Neural crest cell (in vitro differentiated cells): ENCODE data around the gene ZFX. TPM values are rescaled to one million over a fixed set of nuclear protein-coding genes. Genes with fewer than 3 reads are reported as not detected.

Experiments used
- DNase-seq: peaks from one replicate; pipeline ENCODE4 v3.0.0; 2021; ENCODE audit warnings: low read depth, mixed read lengths, low spot score
- H3K27ac Mint-ChIP-seq: one replicate; pipeline ENCODE4 v1.8.0; 2021; ENCODE audit warnings: mild to moderate bottlenecking, mixed read lengths; ENCODE audit not compliant: unreplicated experiment
- H3K27me3 Mint-ChIP-seq: 2 replicates; pipeline ENCODE4 v1.8.0; 2021; ENCODE audit warnings: low read depth, mild to moderate bottlenecking, mixed read lengths
- H3K36me3 Mint-ChIP-seq: 2 replicates; pipeline ENCODE4 v1.8.0; 2021; ENCODE audit warnings: low read depth, mild to moderate bottlenecking, mixed read lengths
- H3K4me1 Mint-ChIP-seq: 2 replicates; pipeline ENCODE4 v1.8.0; 2021; ENCODE audit warnings: mixed read lengths
- H3K4me3 Mint-ChIP-seq: one replicate; pipeline ENCODE4 v1.8.0; 2021; ENCODE audit warnings: mild to moderate bottlenecking, mixed read lengths
- H3K9me3 Mint-ChIP-seq: 2 replicates; pipeline ENCODE4 v1.8.0; 2021; ENCODE audit warnings: mixed read lengths
- CTCF ChIP-seq: fragments of 200-600 bp; sonication (generic); conservative IDR thresholded peaks from 2 replicates; pipeline ENCODE4 v1.5.0; 2021; ENCODE audit warnings: antibody characterized with exemption, mild to moderate bottlenecking
- total RNA-seq: library from RNA; stranded (reverse); gene quantifications from 2 replicates; pipeline ENCODE4 v1.2.1, GENCODE V29; 2021

Gene ZFX
- total RNA-seq, 1 donor from 2014 or later, result 83.6 TPM

GRCh38 chrX:24202465-24203031, 53.0 kb downstream of the ZFX start:
- Mint-ChIP-seq H3K4me1 (peaks cover 26% of the 10 kb centered on the region), H3K27me3 (no peaks in the 10 kb centered on the region), H3K9me3 (no peaks in the 10 kb centered on the region), H3K36me3 (peaks cover 13% of the 10 kb centered on the region), H3K4me3 (no peak overlapping the region), H3K27ac (no peak overlapping the region)
- DNase-seq, result no peak
- no peak for TF ChIP-seq CTCF

DNA sequence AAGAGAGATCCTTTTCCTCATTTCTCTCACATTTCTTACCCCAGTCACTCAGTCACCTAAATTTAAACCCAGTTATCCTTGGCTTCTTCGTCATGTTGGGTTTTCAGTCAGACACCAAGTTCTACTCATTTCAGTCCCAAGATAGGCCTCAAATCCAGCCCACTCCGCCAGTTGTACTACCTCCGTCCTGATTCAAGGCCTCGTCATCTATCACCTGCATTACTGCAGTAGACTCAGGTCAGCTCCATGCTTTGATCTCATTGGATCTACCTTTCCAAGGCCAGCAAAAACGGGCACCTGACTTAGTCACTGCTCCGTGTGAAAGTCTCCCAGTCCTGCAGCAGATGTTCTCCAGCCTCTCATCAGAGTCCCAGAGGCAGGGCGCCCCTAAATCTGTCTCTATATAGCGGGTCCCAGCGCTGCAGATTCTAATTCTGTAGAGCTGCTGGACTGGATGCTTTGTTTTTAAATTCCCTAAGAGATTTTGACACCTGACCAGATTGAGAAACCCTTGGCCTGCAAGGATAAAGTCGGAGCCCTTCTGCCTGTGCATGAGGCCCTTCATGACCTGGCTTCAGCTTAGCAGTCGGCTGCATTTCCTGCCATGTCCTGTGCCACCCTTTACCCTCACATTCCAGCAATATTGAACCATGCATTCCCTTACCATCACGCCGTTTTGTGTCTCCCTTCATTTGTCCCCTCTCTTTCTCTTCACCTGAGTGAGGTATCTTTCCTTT, 53.7 kb downstream of the ZFX start:
- H3K27me3 Mint-ChIP-seq, result no peaks in the 10 kb centered on the region
- no peaks in the 10 kb centered on the region for H3K9me3 Mint-ChIP-seq
- peak overlapping the region; percentile 4 for H3K27ac Mint-ChIP-seq
- no peak overlapping the region for H3K4me3 Mint-ChIP-seq
- TF ChIP-seq CTCF, result no peak
- H3K4me1 Mint-ChIP-seq, result peaks cover 26% of the 10 kb centered on the region
- peaks cover 15% of the 10 kb centered on the region for H3K36me3 Mint-ChIP-seq
- DNase-seq, result no peak

DNA sequence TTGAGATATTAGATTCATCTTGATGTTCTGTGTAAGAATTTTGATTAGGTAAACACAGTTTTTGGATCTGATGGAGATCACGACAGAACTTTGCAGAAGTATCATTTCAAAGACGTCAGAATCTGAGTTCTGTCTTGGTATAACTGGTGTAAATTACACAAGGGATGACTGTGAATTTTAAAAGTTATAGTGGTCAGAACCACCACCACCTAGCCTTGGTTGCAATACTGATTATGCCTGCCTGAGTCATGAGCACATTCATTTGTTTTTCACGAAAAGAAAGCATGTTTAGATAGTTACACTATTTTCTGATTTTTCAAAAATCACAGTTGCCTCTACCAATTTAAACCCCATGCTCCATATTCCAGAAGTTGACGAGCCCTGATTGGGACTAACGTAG, 54.8 kb downstream of the ZFX start:
- peaks cover 10% of the 10 kb centered on the region for H3K36me3 Mint-ChIP-seq
- DNase-seq, result no peak
- no peak overlapping the region for H3K27ac Mint-ChIP-seq
- H3K27me3 Mint-ChIP-seq, result no peaks in the 10 kb centered on the region
- no peaks in the 10 kb centered on the region for H3K9me3 Mint-ChIP-seq
- no peak overlapping the region for H3K4me3 Mint-ChIP-seq
- no peak for TF ChIP-seq CTCF
- H3K4me1 Mint-ChIP-seq, result peaks cover 20% of the 10 kb centered on the region

DNA sequence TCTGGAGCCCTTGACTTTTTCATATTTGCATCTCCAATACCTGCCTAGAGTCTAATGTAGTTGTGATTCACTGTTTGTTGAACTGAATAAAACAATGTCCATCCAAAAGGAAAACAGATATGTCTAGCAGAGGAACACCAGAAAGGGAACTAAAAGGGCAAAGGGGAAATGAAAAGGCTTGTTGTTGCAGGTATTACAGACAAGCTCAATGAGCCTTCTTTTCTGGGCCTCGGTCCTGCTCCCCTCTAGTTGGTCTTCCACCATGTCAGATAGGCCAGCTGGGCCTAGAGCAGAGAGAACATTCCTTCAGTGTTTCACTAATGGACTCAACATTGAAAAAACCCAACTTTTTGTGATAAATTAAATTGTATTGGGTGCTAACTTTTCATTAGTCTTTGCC, 55.4 kb downstream of the ZFX start:
- no peak for DNase-seq
- Mint-ChIP-seq H3K36me3 (peaks cover 11% of the 10 kb centered on the region), H3K4me3 (no peak overlapping the region), H3K4me1 (peaks cover 17% of the 10 kb centered on the region), H3K27ac (no peak overlapping the region), H3K9me3 (no peaks in the 10 kb centered on the region), H3K27me3 (no peaks in the 10 kb centered on the region)
- no peak for TF ChIP-seq CTCF

GRCh38 chrX:24207826-24208225, 58.3 kb downstream of the ZFX start:
- peaks cover 22% of the 10 kb centered on the region for H3K36me3 Mint-ChIP-seq
- no peaks in the 10 kb centered on the region for H3K9me3 Mint-ChIP-seq
- no peak for TF ChIP-seq CTCF
- no peak for DNase-seq
- peaks cover 5% of the 10 kb centered on the region for H3K4me1 Mint-ChIP-seq
- no peaks in the 10 kb centered on the region for H3K27me3 Mint-ChIP-seq
- no peak overlapping the region for H3K4me3 Mint-ChIP-seq
- no peak overlapping the region for H3K27ac Mint-ChIP-seq
